Kidney (tissue), 14 donors: ENCODE results near the gene SHE. TPM values are rescaled to one million over a fixed set of nuclear protein-coding genes. Genes with fewer than 3 reads are reported as not detected.
A peak's percentile ranks its signal among the peaks of the same experiment; 100 is the strongest.

ENCODE experiments used
- DNase-seq, 5 donors: peaks; one replicate each; pipeline ENCODE4 v3.0.0-alpha.2; 2013 to 2020
- FAIRE-seq: peaks from 2 replicates; lab custom pipeline; 2012; peaks lifted over from hg19 to GRCh38; lab: Jason Lieb, UNC
- H3K27ac ChIP-seq, 2 donors: one replicate each; pipeline ENCODE4 v1.7.0; 2013; ENCODE audit warnings: low read depth in 2 of 2, low read length in 2 of 2, inconsistent platforms in 1 of 2
- H3K27me3 ChIP-seq: one replicate; pipeline ENCODE4 v1.7.1; 2013; ENCODE audit warnings: low read length, inconsistent platforms; ENCODE audit not compliant: control insufficient read depth, insufficient read depth
- H3K36me3 ChIP-seq, 3 donors: one replicate each; pipeline versions ENCODE4 v1.7.0 to v1.7.1; 2013; ENCODE audit warnings: low read length in 3 of 3, control low read depth in 1 of 3, inconsistent platforms in 1 of 3; ENCODE audit not compliant: insufficient read depth in 3 of 3, control insufficient read depth in 2 of 3
- H3K4me1 ChIP-seq, 3 donors: one replicate each; pipeline versions ENCODE4 v1.7.0 to v1.7.1; 2013; ENCODE audit warnings: low read length in 3 of 3, inconsistent platforms in 1 of 3, low read depth in 1 of 3; ENCODE audit not compliant: control insufficient read depth in 2 of 3, insufficient read depth in 2 of 3
- H3K4me3 ChIP-seq, 3 donors: one replicate each; pipeline versions ENCODE4 v1.7.0 to v1.8.1; 2013; ENCODE audit warnings: low read length in 3 of 3, control low read depth in 1 of 3, inconsistent platforms in 1 of 3
- H3K9ac ChIP-seq, 3 donors: one replicate each; pipeline versions ENCODE4 v1.7.0 to v1.7.1; 2013; ENCODE audit warnings: low read length in 3 of 3, control low read depth in 1 of 3, inconsistent platforms in 1 of 3
- H3K9me3 ChIP-seq, 3 donors: one replicate each; pipeline versions ENCODE4 v1.7.0 to v1.7.1; 2013; ENCODE audit warnings: low read length in 3 of 3, control low read depth in 1 of 3, inconsistent platforms in 1 of 3; ENCODE audit not compliant: control insufficient read depth in 2 of 3, insufficient read depth in 1 of 3
- intact Hi-C: fragments of 100-400 bp; cut with DNase I; formaldehyde crosslinking; loops from one replicate; pipeline ENCODE4 v1.11.1; 2022
- polyA plus RNA-seq: library from polyadenylated mRNA; stranded (reverse); fragments of 350-450 nt; fragmentation: Illumina TruSeq; extraction: RNeasy Lipid Tissue Mini Kit (QIAGEN cat#74804); gene quantifications from one replicate; pipeline ENCODE4 v1.2.3, GENCODE V29; 2014; ENCODE audit warnings: low read depth, low replicate concordance; ENCODE audit not compliant: insufficient read depth
- total RNA-seq: library from RNA; stranded (reverse); fragmentation: NEBNext Ultra II Directional; extraction: Animal tissue kit (Norgen Biotek cat#: 25700); gene quantifications from one replicate; pipeline ENCODE4 v1.2.1, GENCODE V29; 2021
- TF ChIP-seq, protein P1 (sequence below): IDR thresholded peaks from 3 replicates; pipeline ENCODE4 v1.5.1; 2012; ENCODE audit warnings: mild to moderate bottlenecking, moderate library complexity, borderline replicate concordance; ENCODE audit not compliant: insufficient read depth; ENCODE audit errors: extremely low read depth
- donor health status: control.
- donor health status: control.
- donor health status: control.
- donor health status: control.
- donor health status: control.
- donor health status: DM: yes; HTN: yes; CAD: no.
- donor health status: Normal renal cell carcinoma (clear cell type).

Gene SHE
- total and polyA plus RNA-seq, 2 donors from 2014 or later: 7.6 to 18.1 TPM

DNA sequence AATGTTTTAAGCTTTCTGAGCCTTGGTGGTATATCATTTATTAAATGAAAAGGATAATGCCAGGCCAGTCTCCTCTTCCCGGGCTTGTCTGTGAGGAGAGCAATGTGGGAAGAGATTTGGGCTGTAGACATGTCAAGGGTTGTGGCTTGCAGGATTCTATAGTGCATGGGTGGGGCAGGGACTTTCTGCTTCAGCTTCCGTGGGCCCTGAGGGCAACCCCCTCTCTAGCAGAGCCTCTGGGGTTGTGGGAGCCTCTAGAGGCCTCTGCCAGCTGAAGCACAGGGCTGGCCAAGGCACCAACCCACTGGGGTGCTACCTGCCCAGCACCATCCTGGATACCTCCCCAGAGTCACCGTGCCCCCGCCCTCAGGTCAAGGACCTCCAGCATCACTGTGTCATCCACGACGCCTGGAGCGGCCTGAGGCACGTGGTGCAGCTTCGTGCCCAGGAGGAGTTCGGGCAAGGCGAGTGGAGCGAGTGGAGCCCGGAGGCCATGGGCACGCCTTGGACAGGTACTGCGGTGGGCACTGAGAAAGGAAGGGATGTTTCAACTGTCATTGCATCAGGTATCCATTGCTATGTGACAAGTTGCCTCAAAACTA, 66.5 kb downstream of the SHE start:
- DNase-seq (no peak), FAIRE-seq (no peak)
- Histone ChIP-seq H3K4me3 (no peak overlapping the region), H3K9ac (no peak overlapping the region), H3K9me3 (no peaks in the 10 kb centered on the region), H3K27me3 (no peaks in the 10 kb centered on the region), H3K27ac (no peak overlapping the region), H3K4me1 (peaks cover 0 to 13% (median 2%) of the 10 kb centered on the region in 3 donors), H3K36me3 (peaks cover 0 to 3% (median under 1%) of the 10 kb centered on the region in 3 donors)
- intact Hi-C loops: no loop called here
- TF ChIP-seq, protein P1, sequence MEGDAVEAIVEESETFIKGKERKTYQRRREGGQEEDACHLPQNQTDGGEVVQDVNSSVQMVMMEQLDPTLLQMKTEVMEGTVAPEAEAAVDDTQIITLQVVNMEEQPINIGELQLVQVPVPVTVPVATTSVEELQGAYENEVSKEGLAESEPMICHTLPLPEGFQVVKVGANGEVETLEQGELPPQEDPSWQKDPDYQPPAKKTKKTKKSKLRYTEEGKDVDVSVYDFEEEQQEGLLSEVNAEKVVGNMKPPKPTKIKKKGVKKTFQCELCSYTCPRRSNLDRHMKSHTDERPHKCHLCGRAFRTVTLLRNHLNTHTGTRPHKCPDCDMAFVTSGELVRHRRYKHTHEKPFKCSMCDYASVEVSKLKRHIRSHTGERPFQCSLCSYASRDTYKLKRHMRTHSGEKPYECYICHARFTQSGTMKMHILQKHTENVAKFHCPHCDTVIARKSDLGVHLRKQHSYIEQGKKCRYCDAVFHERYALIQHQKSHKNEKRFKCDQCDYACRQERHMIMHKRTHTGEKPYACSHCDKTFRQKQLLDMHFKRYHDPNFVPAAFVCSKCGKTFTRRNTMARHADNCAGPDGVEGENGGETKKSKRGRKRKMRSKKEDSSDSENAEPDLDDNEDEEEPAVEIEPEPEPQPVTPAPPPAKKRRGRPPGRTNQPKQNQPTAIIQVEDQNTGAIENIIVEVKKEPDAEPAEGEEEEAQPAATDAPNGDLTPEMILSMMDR: no peak

DNA sequence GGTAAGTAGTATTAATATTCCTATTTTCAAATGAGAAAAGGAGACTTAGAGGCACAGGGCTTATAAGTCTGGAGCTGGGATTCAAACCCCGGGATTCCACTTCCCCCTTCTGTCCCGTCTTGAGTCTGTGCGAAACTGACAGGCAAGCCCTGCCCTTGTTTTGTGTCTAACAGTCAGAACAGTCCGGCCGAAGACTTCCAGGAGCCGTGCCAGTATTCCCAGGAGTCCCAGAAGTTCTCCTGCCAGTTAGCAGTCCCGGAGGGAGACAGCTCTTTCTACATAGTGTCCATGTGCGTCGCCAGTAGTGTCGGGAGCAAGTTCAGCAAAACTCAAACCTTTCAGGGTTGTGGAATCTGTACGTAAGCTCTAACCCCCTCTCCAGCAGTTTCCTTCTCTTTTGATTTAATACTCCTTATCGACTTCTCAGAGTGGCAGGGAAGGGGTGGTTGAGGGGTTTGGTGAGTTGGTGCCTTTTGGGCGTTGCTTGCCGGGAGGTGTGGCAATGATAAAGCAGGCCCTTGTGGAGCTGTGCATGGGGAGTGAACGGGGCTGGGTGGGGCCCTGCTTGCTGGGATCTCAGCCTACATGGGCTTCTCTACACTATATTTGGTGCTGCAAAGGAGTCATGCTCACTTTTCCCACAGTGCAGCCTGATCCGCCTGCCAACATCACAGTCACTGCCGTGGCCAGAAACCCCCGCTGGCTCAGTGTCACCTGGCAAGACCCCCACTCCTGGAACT, 67.7 kb downstream of the SHE start:
- DNase-seq: peak in 2 of 5 donors; percentile 23 to 89
- Histone ChIP-seq H3K9me3 (no peaks in the 10 kb centered on the region), H3K4me3 (no peak overlapping the region), H3K27ac (peak overlapping the region; percentile 1 to 67), H3K36me3 (peaks cover 0 to 3% (median 0%) of the 10 kb centered on the region in 3 donors), H3K4me1 (peaks cover 0 to 6% (median 3%) of the 10 kb centered on the region in 3 donors), H3K9ac (peak overlapping the region in 1 of 3 donors; percentile 35), H3K27me3 (no peaks in the 10 kb centered on the region)
- intact Hi-C loops: no loop called here
- no peak for FAIRE-seq
- TF ChIP-seq, protein P1: no peak

DNA sequence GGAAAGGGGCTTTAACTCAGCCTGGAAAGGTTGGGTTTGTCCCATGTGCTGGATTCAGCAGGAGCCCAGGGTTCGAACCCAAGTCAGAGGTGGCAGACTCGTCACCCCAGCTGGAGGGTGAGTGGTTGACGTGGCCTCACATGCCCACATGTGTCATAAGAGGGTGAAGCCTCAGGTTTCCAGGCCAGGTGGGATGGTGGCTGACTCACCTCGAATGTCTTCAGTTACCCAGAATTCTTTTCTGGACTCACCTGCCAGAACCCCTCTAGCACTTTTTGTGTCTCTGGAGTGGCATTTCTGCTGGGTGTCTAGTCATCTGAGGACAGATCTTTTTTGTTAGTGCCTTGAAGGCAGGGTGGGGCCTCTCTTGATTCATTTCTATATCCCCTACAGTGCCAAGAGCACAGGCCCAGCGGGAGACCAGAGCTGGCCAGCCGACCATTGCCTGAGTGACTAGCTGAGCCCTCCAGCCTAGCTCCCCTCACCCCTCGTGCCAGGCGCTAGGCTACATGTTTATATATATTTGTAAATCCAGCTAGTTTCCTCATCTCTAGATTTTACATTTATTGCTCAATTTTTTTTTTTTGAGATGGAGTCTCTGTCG, 68.9 kb downstream of the SHE start:
- Histone ChIP-seq H3K27ac (no peak overlapping the region), H3K9me3 (no peaks in the 10 kb centered on the region), H3K27me3 (no peaks in the 10 kb centered on the region), H3K4me1 (peaks cover 0 to 15% (median 5%) of the 10 kb centered on the region in 3 donors), H3K4me3 (no peak overlapping the region), H3K36me3 (peaks cover 0 to 3% (median 0%) of the 10 kb centered on the region in 3 donors), H3K9ac (peak overlapping the region in 1 of 3 donors; percentile 26)
- TF ChIP-seq, protein P1: no peak
- intact Hi-C loops: no loop called here
- DNase-seq (no peak), FAIRE-seq (no peak)
